T-helper 2 cell treated with Interferon-gamma antibody and Interleukin-4, amounts not matched to agents 100 ng/mL and 5 ng/mL, for 36 hours (primary cell): ENCODE data around the gene TARDBP. TPM values are rescaled to one million over a fixed set of nuclear protein-coding genes. Genes with fewer than 3 reads are reported as not detected.
"Not testable (repeated sequence)": the region's sequence is repeated elsewhere in the genome, so short reads cannot be mapped to it uniquely, and the experiment has no call there.

Experiments
- intact Hi-C: fragments of 100-400 bp; cut with micrococcal nuclease; formaldehyde crosslinking; loops from one replicate; pipeline ENCODE4 v1.15.1; 2023
- total RNA-seq: library from RNA; stranded (reverse); gene quantifications from 2 replicates; pipeline ENCODE4 v1.2.3, GENCODE V29; 2022

Gene TARDBP
- total RNA-seq, 1 donor from 2014 or later: 190 TPM

GRCh38 chr1:11042065-11042464 is 29.6 kb downstream of the TARDBP start:
- intact Hi-C loops: no loop called here

GRCh38 chr1:11042995-11043874 is 30.8 kb downstream of the TARDBP start:
- intact Hi-C loops: no loop called here

- intact Hi-C loops: no loop called here
Observed at GRCh38 chr1:11044086-11044848, 31.8 kb downstream of the TARDBP start.

GRCh38 chr1:11044849-11045427 is 32.5 kb downstream of the TARDBP start:
- intact Hi-C loops: no loop called here

- intact Hi-C loops: no loop called here
Observed at GRCh38 chr1:11045428-11046269, 33.2 kb downstream of the TARDBP start.

GRCh38 chr1:11046270-11046566 is 33.8 kb downstream of the TARDBP start:
- intact Hi-C loops: no loop called here

- intact Hi-C loops: no loop called here
Observed at GRCh38 chr1:11046625-11047365, 34.3 kb downstream of the TARDBP start, which contains the start of gene MASP2. TSS of gene MASP2 (minus strand) at chr1:11047239. CDS start at chr1:11047207, 32 bp downstream.

GRCh38 chr1:11051121-11051520 is 38.7 kb downstream of the TARDBP start:
- intact Hi-C loops: not testable (repeated sequence)

GRCh38 chr1:11051781-11052511 is 39.5 kb downstream of the TARDBP start:
- intact Hi-C loops: no loop called here

- intact Hi-C loops: no loop called here
Observed at GRCh38 chr1:11052839-11053757, 40.6 kb downstream of the TARDBP start.

GRCh38 chr1:11053758-11054137 is 41.3 kb downstream of the TARDBP start:
- intact Hi-C loops: no loop called here

- intact Hi-C loops: no loop called here
Observed at GRCh38 chr1:11054181-11054580, 41.7 kb downstream of the TARDBP start.

- intact Hi-C loops: no loop called here
Observed at GRCh38 chr1:11054666-11055065, 42.2 kb downstream of the TARDBP start.

- intact Hi-C loops: no loop called here
Observed at GRCh38 chr1:11055676-11056075, 43.2 kb downstream of the TARDBP start.

GRCh38 chr1:11056504-11056903 is 44.0 kb downstream of the TARDBP start:
- intact Hi-C loops: no loop called here

GRCh38 chr1:11057477-11057876 is 45.0 kb downstream of the TARDBP start:
- intact Hi-C loops: no loop called here

- intact Hi-C loops: no loop called here
Observed at GRCh38 chr1:11058026-11058425, 45.6 kb downstream of the TARDBP start.

GRCh38 chr1:11058595-11059154 is 46.2 kb downstream of the TARDBP start:
- intact Hi-C loops: no loop called here
